Measurements from ENCODE around the gene KCNQ1OT1. TPM values are rescaled to one million over a fixed set of nuclear protein-coding genes. Genes with fewer than 3 reads are reported as not detected.

The KCNQ1OT1 gene
- total and polyA plus RNA-seq, 4 donors: 0.65 to 9.8 (median 4.0) TPM

GRCh38 chr11:2581151-2581930 is 118.5 kb downstream of the KCNQ1OT1 start:
- Histone ChIP-seq H3K9me3 (ENCODE audit: control insufficient read depth, insufficient read depth, low read length) (no peaks in the 10 kb centered on the region), H3K4me1 (ENCODE audit: control insufficient read depth, insufficient read depth, low read length) (peaks cover 69% of the 10 kb centered on the region), H3K27me3 (ENCODE audit: control insufficient read depth, insufficient read depth, low read length) (no peaks in the 10 kb centered on the region), H3K27ac (ENCODE audit: low read depth, low read length) (no peak overlapping the region), H3K4me3 (ENCODE audit: low read depth, low read length) (no peak overlapping the region), H3K36me3 (ENCODE audit: control insufficient read depth, insufficient read depth, low read length) (peaks cover 2% of the 10 kb centered on the region)
- 94% methylated on average over 22 of the region's 22 CpGs for WGBS (ENCODE audit: insufficient coverage)
- no peak for DNase-seq (ENCODE audit: low read depth in 4 of 6, low spot score in 6 of 6)

- no peak for DNase-seq (ENCODE audit: low read depth in 4 of 6, low spot score in 6 of 6)
- no peaks in the 10 kb centered on the region for H3K9me3 ChIP-seq (ENCODE audit: control insufficient read depth, insufficient read depth, low read length)
- H3K4me1 ChIP-seq (ENCODE audit: control insufficient read depth, insufficient read depth, low read length): peaks cover 69% of the 10 kb centered on the region
- H3K4me3 ChIP-seq (ENCODE audit: low read depth, low read length): no peak overlapping the region
- no peaks in the 10 kb centered on the region for H3K27me3 ChIP-seq (ENCODE audit: control insufficient read depth, insufficient read depth, low read length)
- no peak overlapping the region for H3K27ac ChIP-seq (ENCODE audit: low read depth, low read length)
- 84% methylated on average over 13 of the region's 13 CpGs for WGBS (ENCODE audit: insufficient coverage)
- peaks cover 2% of the 10 kb centered on the region for H3K36me3 ChIP-seq (ENCODE audit: control insufficient read depth, insufficient read depth, low read length)
Measured at GRCh38 chr11:2580571-2581001, 119.2 kb downstream of the KCNQ1OT1 start.

- WGBS (ENCODE audit: insufficient coverage): 79% methylated on average over 4 of the region's 10 CpGs
- H3K27ac ChIP-seq (ENCODE audit: low read depth, low read length): no peak overlapping the region
- H3K9me3 ChIP-seq (ENCODE audit: control insufficient read depth, insufficient read depth, low read length): no peaks in the 10 kb centered on the region
- H3K4me1 ChIP-seq (ENCODE audit: control insufficient read depth, insufficient read depth, low read length): peaks cover 72% of the 10 kb centered on the region
- no peaks in the 10 kb centered on the region for H3K27me3 ChIP-seq (ENCODE audit: control insufficient read depth, insufficient read depth, low read length)
- H3K36me3 ChIP-seq (ENCODE audit: control insufficient read depth, insufficient read depth, low read length): peaks cover 2% of the 10 kb centered on the region
- H3K4me3 ChIP-seq (ENCODE audit: low read depth, low read length): no peak overlapping the region
- no peak for DNase-seq (ENCODE audit: low read depth in 4 of 6, low spot score in 6 of 6)
Measured at GRCh38 chr11:2580061-2580421, 119.8 kb downstream of the KCNQ1OT1 start.

- DNase-seq (ENCODE audit: low read depth in 4 of 6, low spot score in 6 of 6): no peak
Measured at GRCh38 chr11:2579315-2580060, 120.3 kb downstream of the KCNQ1OT1 start.

GRCh38 chr11:2578929-2579270 is 120.9 kb downstream of the KCNQ1OT1 start:
- Histone ChIP-seq H3K4me3 (ENCODE audit: low read depth, low read length) (no peak overlapping the region), H3K27ac (ENCODE audit: low read depth, low read length) (no peak overlapping the region), H3K27me3 (ENCODE audit: control insufficient read depth, insufficient read depth, low read length) (no peaks in the 10 kb centered on the region), H3K36me3 (ENCODE audit: control insufficient read depth, insufficient read depth, low read length) (peaks cover 2% of the 10 kb centered on the region), H3K9me3 (ENCODE audit: control insufficient read depth, insufficient read depth, low read length) (no peaks in the 10 kb centered on the region), H3K4me1 (ENCODE audit: control insufficient read depth, insufficient read depth, low read length) (peaks cover 80% of the 10 kb centered on the region)
- WGBS (ENCODE audit: insufficient coverage): 85% methylated on average over 7 of the region's 7 CpGs
- no peak for DNase-seq (ENCODE audit: low read depth in 4 of 6, low spot score in 6 of 6)

More at GRCh38 chr11:2579315-2580060, 120.3 kb downstream of the KCNQ1OT1 start:
- Histone ChIP-seq H3K36me3 (ENCODE audit: control insufficient read depth, insufficient read depth, low read length) (peaks cover 2% of the 10 kb centered on the region), H3K4me1 (ENCODE audit: control insufficient read depth, insufficient read depth, low read length) (peaks cover 77% of the 10 kb centered on the region), H3K4me3 (ENCODE audit: low read depth, low read length) (no peak overlapping the region), H3K27ac (ENCODE audit: low read depth, low read length) (no peak overlapping the region), H3K9me3 (ENCODE audit: control insufficient read depth, insufficient read depth, low read length) (no peaks in the 10 kb centered on the region), H3K27me3 (ENCODE audit: control insufficient read depth, insufficient read depth, low read length) (no peaks in the 10 kb centered on the region)
- WGBS (ENCODE audit: insufficient coverage): 71% methylated on average over 11 of the region's 17 CpGs

GRCh38 chr11:2577991-2578928 is 121.5 kb downstream of the KCNQ1OT1 start:
- 88% methylated on average over 22 of the region's 22 CpGs for WGBS (ENCODE audit: insufficient coverage)
- H3K27me3 ChIP-seq (ENCODE audit: control insufficient read depth, insufficient read depth, low read length): no peaks in the 10 kb centered on the region
- H3K36me3 ChIP-seq (ENCODE audit: control insufficient read depth, insufficient read depth, low read length): peaks cover 5% of the 10 kb centered on the region
- H3K27ac ChIP-seq (ENCODE audit: low read depth, low read length): no peak overlapping the region
- no peak overlapping the region for H3K4me3 ChIP-seq (ENCODE audit: low read depth, low read length)
- no peak for DNase-seq (ENCODE audit: low read depth in 4 of 6, low spot score in 6 of 6)
- peaks cover 79% of the 10 kb centered on the region for H3K4me1 ChIP-seq (ENCODE audit: control insufficient read depth, insufficient read depth, low read length)
- H3K9me3 ChIP-seq (ENCODE audit: control insufficient read depth, insufficient read depth, low read length): no peaks in the 10 kb centered on the region

GRCh38 chr11:2577031-2577990 is 122.5 kb downstream of the KCNQ1OT1 start:
- WGBS (ENCODE audit: insufficient coverage): 83% methylated on average over 30 of the region's 33 CpGs
- H3K36me3 ChIP-seq (ENCODE audit: control insufficient read depth, insufficient read depth, low read length): peaks cover 11% of the 10 kb centered on the region
- H3K4me1 ChIP-seq (ENCODE audit: control insufficient read depth, insufficient read depth, low read length): peaks cover 69% of the 10 kb centered on the region
- DNase-seq (ENCODE audit: low read depth in 4 of 6, low spot score in 6 of 6): no peak
- no peaks in the 10 kb centered on the region for H3K9me3 ChIP-seq (ENCODE audit: control insufficient read depth, insufficient read depth, low read length)
- H3K27ac ChIP-seq (ENCODE audit: low read depth, low read length): no peak overlapping the region
- no peak overlapping the region for H3K4me3 ChIP-seq (ENCODE audit: low read depth, low read length)
- no peaks in the 10 kb centered on the region for H3K27me3 ChIP-seq (ENCODE audit: control insufficient read depth, insufficient read depth, low read length)

- Histone ChIP-seq H3K27me3 (ENCODE audit: control insufficient read depth, insufficient read depth, low read length) (no peaks in the 10 kb centered on the region), H3K36me3 (ENCODE audit: control insufficient read depth, insufficient read depth, low read length) (peaks cover 11% of the 10 kb centered on the region), H3K9me3 (ENCODE audit: control insufficient read depth, insufficient read depth, low read length) (no peaks in the 10 kb centered on the region), H3K27ac (ENCODE audit: low read depth, low read length) (no peak overlapping the region), H3K4me3 (ENCODE audit: low read depth, low read length) (no peak overlapping the region), H3K4me1 (ENCODE audit: control insufficient read depth, insufficient read depth, low read length) (peaks cover 66% of the 10 kb centered on the region)
- WGBS (ENCODE audit: insufficient coverage): 81% methylated on average over 11 of the region's 15 CpGs
- no peak for DNase-seq (ENCODE audit: low read depth in 4 of 6, low spot score in 6 of 6)
Measured at GRCh38 chr11:2576549-2576948, 123.2 kb downstream of the KCNQ1OT1 start.
